OCI-LY7 (cell line): Measurements from ENCODE around the gene ARL4A. TPM values are rescaled to one million over a fixed set of nuclear protein-coding genes. Genes with fewer than 3 reads are reported as not detected.

ENCODE experiments used
- BruUV-seq: library from RNA; stranded (reverse); fragments of 400-500 nt; replicated peaks from 2 replicates; lab custom pipeline; 2021; lab: Mats Ljungman, UMichigan
- CTCF ChIA-PET: fragments of 300-600 bp; sonication (Branson Sonifier 250); formaldehyde crosslinking; loops from one replicate; lab custom pipeline; 2022; ENCODE audit warnings: antibody characterized with exemption; ENCODE audit not compliant: unreplicated experiment; lab: Charles Lee
- POLR2A ChIA-PET: fragments of 300-600 bp; sonication (Branson Sonifier 250); formaldehyde crosslinking; loops from one replicate; lab custom pipeline; 2022; ENCODE audit warnings: antibody characterized with exemption; lab: Charles Lee
- DNase-seq: peaks from one replicate; pipeline ENCODE4 v3.0.0-alpha.2; 2015; ENCODE audit warnings: low spot score
- H2AFZ ChIP-seq: fragments of 200-600 bp; sonication (generic), shearing (Covaris generic); 2 replicates; pipeline ENCODE4 v1.6.1; 2014; ENCODE audit warnings: mild to moderate bottlenecking, antibody characterized with exemption, low read length, moderate library complexity
- H3K27ac ChIP-seq: fragments of 200-600 bp; sonication (generic); 2 replicates; pipeline ENCODE4 v1.5.1; 2014; ENCODE audit warnings: mixed run types, low read depth, mild to moderate bottlenecking, moderate library complexity, low read length, inconsistent platforms; ENCODE audit not compliant: poor library complexity, severe bottlenecking
- H3K36me3 ChIP-seq: fragments of 200-600 bp; sonication (generic); 2 replicates; pipeline ENCODE4 v1.6.1; 2014; ENCODE audit warnings: mild to moderate bottlenecking, antibody characterized with exemption, low read length, moderate library complexity, mixed read lengths; ENCODE audit not compliant: insufficient read depth
- H3K4me1 ChIP-seq: fragments of 200-600 bp; sonication (generic); 2 replicates; pipeline ENCODE4 v1.5.1; 2014; ENCODE audit warnings: mild to moderate bottlenecking, low read length; ENCODE audit not compliant: insufficient read depth, poor library complexity, severe bottlenecking
- H3K4me2 ChIP-seq: fragments of 200-600 bp; sonication (generic); 2 replicates; pipeline ENCODE4 v1.6.1; 2014; ENCODE audit warnings: mild to moderate bottlenecking, low read length
- H3K4me3 ChIP-seq: fragments of 200-600 bp; sonication (generic); 2 replicates; pipeline ENCODE4 v1.5.1; 2014; ENCODE audit warnings: mild to moderate bottlenecking, low read depth, low read length; ENCODE audit not compliant: poor library complexity, severe bottlenecking
- H3K79me2 ChIP-seq: fragments of 200-600 bp; sonication (generic); 2 replicates; pipeline ENCODE4 v1.6.1; 2016; ENCODE audit warnings: low read depth, mild to moderate bottlenecking, low read length, moderate library complexity, mixed read lengths; ENCODE audit not compliant: insufficient read depth
- H3K9me2 ChIP-seq: fragments of 200-600 bp; sonication (generic); 2 replicates; pipeline ENCODE4 v1.6.1; 2016; ENCODE audit warnings: mild to moderate bottlenecking, low read length, mixed read lengths; ENCODE audit not compliant: insufficient read depth
- H3K9me3 ChIP-seq: fragments of 200-600 bp; sonication (generic); 2 replicates; pipeline ENCODE4 v1.6.1; 2014; ENCODE audit warnings: mild to moderate bottlenecking, mixed run types, low read length, mixed read lengths
- H4K20me1 ChIP-seq: fragments of 200-600 bp; sonication (generic); 2 replicates; pipeline ENCODE4 v1.6.1; 2014; ENCODE audit warnings: mild to moderate bottlenecking, antibody characterized with exemption, low read length, moderate library complexity, mixed read lengths; ENCODE audit not compliant: insufficient read depth
- CTCF ChIP-seq: fragments of 200-600 bp; sonication (generic); conservative IDR thresholded peaks from 2 replicates; pipeline ENCODE4 v1.5.1; 2014; ENCODE audit warnings: mild to moderate bottlenecking, antibody characterized with exemption, low read length, moderate library complexity, mixed read lengths
- EZH2phosphoT487 ChIP-seq: fragments of 200-600 bp; sonication (generic); IDR thresholded peaks from 2 replicates; pipeline ENCODE4 v1.6.1; 2018; ENCODE audit warnings: low read depth, borderline replicate concordance, mild to moderate bottlenecking, mixed run types, antibody characterized with exemption, low read length, moderate library complexity, mixed read lengths
- intact Hi-C: fragments of 100-400 bp; cut with micrococcal nuclease; formaldehyde crosslinking; loops from one replicate; pipeline ENCODE4 v1.10.0; 2022; ENCODE audit not compliant: unreplicated experiment
- total RNA-seq, 2 experiments: library from RNA; depleted of rRNA in 1 of 2; stranded (reverse); fragments of >200 nt in 1 of 2; shearing (Covaris generic) in 1 of 2; gene quantifications; 2 replicates each; pipeline ENCODE4 v1.2.3, GENCODE V29; 2014 to 2022

Gene ARL4A
- total RNA-seq, 2 experiments from 2014 or later: 5.5 to 10.1 TPM

GRCh38 chr7:12719981-12720865, 32.8 kb downstream of the ARL4A start:
- Histone ChIP-seq H3K4me1 (no peaks in the 10 kb centered on the region), H3K4me2 (no peak overlapping the region), H3K79me2 (no peaks in the 10 kb centered on the region), H3K9me2 (no peaks in the 10 kb centered on the region), H3K36me3 (no peaks in the 10 kb centered on the region), H2AFZ (no peak overlapping the region), H3K9me3 (no peaks in the 10 kb centered on the region), H4K20me1 (no peaks in the 10 kb centered on the region), H3K27ac (no peak overlapping the region), H3K4me3 (no peak overlapping the region)
- no peak for DNase-seq
- intact Hi-C loops: loop anchor here (10.0 kb wide), 1 partner anchor 195 kb away; no protein-coding TSS in a partner anchor
- POLR2A ChIA-PET: interaction anchor here (0.6 to 0.7 kb wide), 3 partner anchors 15 to 66 kb away, joined by 3 read pairs; no protein-coding TSS in a partner anchor
- TF ChIP-seq CTCF (no peak), EZH2phosphoT487 (no peak)
- CTCF ChIA-PET: no interaction called here
- BruUV-seq: no TSS peak

DNA sequence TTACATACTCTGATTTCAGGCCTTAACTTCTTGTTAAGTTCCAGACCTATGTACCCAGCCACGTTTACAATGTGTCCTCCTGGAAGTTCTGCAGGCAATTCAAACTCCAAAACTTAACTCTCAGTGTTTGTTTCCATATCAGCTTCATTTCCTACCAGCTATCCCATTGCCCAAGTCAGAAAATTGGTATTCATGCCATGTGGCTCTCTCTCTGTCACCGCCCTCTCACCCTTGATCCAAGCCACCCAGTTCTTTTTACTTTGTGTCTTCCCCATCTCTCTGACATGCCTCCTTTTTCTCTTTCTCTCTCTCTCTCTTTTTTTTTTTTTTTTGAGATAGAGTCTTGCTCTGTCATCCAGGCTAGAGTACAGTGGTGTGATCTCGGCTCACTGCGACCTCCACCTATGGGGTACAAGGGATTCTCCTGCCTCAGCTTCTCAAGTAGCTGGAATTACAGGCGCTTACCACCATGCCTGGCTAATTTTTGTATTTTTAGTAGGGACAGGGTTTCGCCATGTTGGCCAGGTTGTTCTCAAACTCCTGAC, 33.9 kb downstream of the ARL4A start:
- Histone ChIP-seq H3K27ac (no peak overlapping the region), H3K9me2 (no peaks in the 10 kb centered on the region), H3K36me3 (no peaks in the 10 kb centered on the region), H4K20me1 (no peaks in the 10 kb centered on the region), H3K79me2 (no peaks in the 10 kb centered on the region), H3K4me2 (no peak overlapping the region), H3K9me3 (no peaks in the 10 kb centered on the region), H3K4me3 (no peak overlapping the region), H2AFZ (no peak overlapping the region), H3K4me1 (no peaks in the 10 kb centered on the region)
- TF ChIP-seq EZH2phosphoT487: no peak
- TF ChIP-seq CTCF: no peak
- intact Hi-C loops: loop anchor here (10.0 kb wide), 1 partner anchor 193 kb away; no protein-coding TSS in a partner anchor
- CTCF ChIA-PET: no interaction called here
- DNase-seq: no peak
- BruUV-seq: no TSS peak
- POLR2A ChIA-PET: interaction anchor here (0.6 kb wide), 2 partner anchors 15 to 211 kb away, joined by 3 to 4 read pairs; no protein-coding TSS in a partner anchor
